G401 (cell line): ENCODE results near the gene RASGRP1. TPM values are rescaled to one million over a fixed set of nuclear protein-coding genes. Genes with fewer than 3 reads are reported as not detected.
A peak's percentile ranks its signal among the peaks of the same experiment; 100 is the strongest.

Experiments used
- DNase-seq: peaks from one replicate; pipeline ENCODE4 v3.0.0-alpha.2; 2015; ENCODE audit warnings: low spot score
- in situ Hi-C: cut with HindIII; loops from 2 replicates; pipeline ENCODE4 v1.10.0; 2016; ENCODE audit warnings: low sequenced_read_pairs, mixed read lengths
- total RNA-seq: library from RNA; depleted of rRNA; stranded (reverse); fragments of >200 nt; shearing (Covaris generic); gene quantifications from 2 replicates; pipeline ENCODE4 v1.2.3, GENCODE V29; 2014

Gene RASGRP1
- total RNA-seq, 1 experiment from 2014 or later: not detected

DNA sequence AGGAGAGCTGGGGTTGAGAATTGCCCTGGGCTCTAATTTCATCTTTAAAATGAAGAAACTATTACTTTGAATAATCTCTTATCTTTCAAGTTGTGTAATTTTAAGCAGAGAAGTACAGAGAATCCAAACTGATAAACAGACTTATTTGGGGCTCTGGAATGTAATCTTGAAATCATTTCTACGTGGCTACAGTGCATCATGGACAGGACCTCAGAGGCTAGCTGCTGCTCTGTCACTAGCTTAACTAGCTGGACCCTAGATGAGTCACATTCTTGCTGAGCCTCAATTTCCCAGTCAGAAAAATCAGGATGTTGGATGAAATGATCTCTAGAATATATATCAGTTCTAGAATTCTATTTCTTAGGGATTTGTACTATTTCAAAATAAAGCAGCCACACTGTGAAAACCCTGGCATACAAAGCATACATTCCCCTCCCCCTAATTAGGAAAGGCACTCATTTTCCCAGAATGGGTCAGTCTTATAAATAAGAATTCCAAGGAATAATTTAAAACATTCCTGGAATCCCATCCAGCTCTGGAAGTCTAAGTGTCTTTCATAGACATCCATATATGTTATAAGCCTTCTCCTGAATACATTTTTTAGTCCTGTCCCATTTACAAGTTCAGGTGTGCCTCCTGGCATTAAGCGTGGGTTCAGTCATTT, 47.2 kb downstream of the RASGRP1 start:
- in situ Hi-C loops: no loop called here
- DNase-seq: no peak

DNA sequence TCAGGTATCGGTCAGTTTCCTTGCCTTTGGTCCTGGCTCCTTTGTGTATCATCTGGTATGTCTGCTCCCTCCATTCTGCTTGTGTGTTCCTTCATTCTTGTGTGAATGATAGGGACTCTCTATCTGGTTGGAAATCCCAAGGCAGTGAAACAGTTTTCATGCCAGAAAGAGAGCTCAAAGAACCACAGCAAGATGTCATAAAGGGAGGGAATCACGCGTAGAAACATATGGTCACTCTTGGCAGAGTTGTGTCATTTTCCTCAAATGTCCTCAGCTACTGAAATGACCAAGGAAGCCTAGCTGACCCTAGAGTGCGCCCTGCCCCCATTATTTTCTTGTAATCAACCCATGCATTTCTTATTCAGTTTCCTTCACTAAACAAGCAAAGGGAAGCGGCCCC, 48.0 kb downstream of the RASGRP1 start:
- in situ Hi-C loops: no loop called here
- DNase-seq: peak; percentile 85

- peak; percentile 93 for DNase-seq
- in situ Hi-C loops: no loop called here
These were observed 50.0 kb downstream of the RASGRP1 start for GRCh38 chr15:38514601-38515000.

GRCh38 chr15:38512901-38513300, 51.7 kb downstream of the RASGRP1 start:
- in situ Hi-C loops: no loop called here
- peak; percentile 58 for DNase-seq

DNA sequence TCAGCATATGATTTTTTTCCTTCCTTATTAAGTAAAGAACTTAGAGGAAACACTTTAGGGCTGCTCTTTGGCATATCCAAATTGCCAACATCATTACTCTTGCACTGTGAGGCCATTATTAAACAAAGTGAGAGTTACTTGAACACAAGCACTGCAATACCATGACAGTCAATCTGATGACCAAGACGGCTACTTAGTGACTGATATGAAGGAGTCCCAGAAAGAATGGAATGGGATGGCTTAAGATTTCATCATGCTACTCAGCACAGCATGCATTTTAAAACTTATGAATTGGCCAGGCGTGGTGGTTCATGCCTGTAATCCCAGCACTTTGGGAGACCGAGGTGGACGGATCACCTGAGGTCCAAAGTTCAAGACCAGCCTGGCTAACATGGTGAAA, 55.5 kb downstream of the RASGRP1 start:
- no peak for DNase-seq
- in situ Hi-C loops: no loop called here

DNA sequence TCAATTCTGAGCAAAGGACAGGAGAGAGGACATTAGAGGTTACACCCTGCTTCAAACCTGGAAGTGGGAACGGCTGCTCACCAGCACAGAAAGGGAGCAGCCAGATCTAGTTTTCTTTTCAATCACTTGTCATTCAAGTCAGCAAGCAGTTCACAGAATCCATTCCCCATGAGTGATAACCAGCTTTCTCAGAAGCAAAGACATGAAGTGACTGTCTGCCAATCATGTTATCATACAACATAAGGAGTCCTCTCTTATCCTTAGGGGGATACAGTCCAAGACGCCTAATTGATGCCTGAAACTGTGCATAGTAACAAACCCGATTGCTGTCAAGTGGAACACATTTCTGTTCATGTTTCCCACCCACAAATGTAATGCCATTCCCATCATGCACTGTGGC, 56.0 kb downstream of the RASGRP1 start:
- no peak for DNase-seq
- in situ Hi-C loops: no loop called here

DNA sequence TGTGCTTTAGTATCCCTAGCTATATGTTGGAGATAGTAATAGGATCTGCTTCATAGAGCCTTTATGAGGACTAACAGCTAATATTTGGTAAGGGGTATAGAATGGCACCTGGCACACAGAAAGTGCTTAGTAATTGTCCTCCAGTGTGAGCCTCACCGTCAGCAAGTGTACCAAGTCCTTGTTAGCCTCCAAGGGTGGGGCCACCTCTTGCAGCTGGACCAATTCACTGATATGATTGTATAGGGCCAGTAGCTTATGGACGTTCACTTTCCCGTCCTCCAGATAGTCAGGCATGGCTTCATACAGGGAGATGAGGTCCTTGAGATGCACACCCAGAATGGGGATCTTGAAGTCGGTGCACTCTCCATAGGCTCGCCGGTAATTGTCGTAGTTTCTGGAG, 57.0 kb downstream of the RASGRP1 start:
- no peak for DNase-seq
- in situ Hi-C loops: no loop called here

DNA sequence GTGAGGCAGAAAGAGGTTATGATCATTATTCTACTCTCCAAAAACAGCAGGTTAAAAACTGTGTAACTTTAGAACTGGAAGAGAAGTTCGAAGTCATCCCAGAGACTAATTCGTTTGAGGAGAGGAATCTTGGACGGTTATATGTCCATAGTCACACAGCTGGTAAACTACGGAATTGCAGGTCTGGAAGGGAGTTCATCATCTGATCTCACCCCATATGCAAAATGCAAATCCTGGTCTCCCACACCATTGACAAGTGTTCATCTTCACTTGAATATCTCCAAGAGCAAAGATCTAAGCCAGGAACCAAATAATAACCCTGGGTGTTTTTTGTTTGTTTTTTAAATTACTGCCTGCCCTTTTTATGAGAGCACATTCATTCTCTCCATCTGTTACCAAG, 57.6 kb downstream of the RASGRP1 start:
- in situ Hi-C loops: no loop called here
- DNase-seq: no peak

- in situ Hi-C loops: no loop called here
- DNase-seq: no peak
These were observed 59.7 kb downstream of the RASGRP1 start for GRCh38 chr15:38504680-38505467.

GRCh38 chr15:38503496-38503895, 61.1 kb downstream of the RASGRP1 start:
- DNase-seq: no peak
- in situ Hi-C loops: no loop called here

- no peak for DNase-seq
- in situ Hi-C loops: no loop called here
These were observed 65.0 kb downstream of the RASGRP1 start for GRCh38 chr15:38499651-38500050.

DNA sequence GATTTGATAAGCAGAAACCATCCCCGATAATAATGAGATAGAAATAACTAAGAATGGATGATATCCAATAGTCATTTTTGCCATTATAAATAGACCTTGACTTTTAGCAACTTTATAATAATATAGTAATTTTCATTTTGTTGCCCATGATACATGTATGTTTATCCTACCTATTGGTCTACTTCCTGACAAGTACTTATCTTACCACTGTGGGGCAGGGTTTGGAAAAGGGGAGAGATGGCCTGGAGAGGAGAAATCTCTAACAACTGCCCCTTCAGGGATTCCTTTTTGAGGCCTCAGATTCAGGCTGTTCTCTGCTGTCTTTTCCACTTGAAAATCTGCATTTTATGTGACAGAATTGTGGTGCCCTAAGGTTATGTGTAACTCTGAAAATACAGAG, 68.5 kb downstream of the RASGRP1 start:
- no peak for DNase-seq
- in situ Hi-C loops: no loop called here

DNA sequence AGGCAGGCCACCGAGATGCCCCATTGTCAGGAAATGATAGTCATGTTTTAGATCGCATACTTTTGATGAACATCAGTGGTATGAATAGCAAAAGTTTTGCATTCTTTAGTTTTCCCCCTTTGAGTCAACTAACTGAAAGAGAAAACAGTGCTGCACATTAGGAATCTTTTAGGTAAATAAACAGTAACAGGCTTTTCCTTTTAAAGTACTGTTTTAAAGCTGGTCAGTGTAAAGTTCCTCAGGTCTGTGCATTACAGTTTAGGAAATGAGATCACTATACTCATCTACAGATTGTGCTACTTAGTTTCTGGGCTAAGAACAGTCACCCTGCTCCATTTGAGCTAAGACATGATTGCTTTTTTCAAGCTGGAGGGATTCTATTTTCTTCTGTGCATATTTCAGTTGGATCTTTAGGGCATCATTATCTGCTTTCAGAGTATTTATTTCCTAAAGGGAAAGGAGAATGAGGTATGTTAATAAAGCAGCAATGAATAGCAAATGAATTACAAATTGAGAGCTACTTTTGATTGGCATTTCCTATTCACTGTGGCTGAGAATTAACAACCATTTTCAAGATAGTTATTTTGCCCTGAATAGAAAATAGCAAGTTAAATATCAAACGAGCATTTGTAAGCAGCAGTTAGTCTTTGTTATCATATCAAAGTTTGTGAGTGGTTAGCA, 74.2 kb downstream of the RASGRP1 start:
- no peak for DNase-seq
- in situ Hi-C loops: no loop called here

GRCh38 chr15:38487378-38487777, 77.2 kb downstream of the RASGRP1 start:
- in situ Hi-C loops: no loop called here
- no peak for DNase-seq

GRCh38 chr15:38486936-38487335, 77.7 kb downstream of the RASGRP1 start:
- in situ Hi-C loops: no loop called here
- DNase-seq: no peak

GRCh38 chr15:38482572-38482971, 82.0 kb downstream of the RASGRP1 start:
- in situ Hi-C loops: no loop called here
- no peak for DNase-seq

DNA sequence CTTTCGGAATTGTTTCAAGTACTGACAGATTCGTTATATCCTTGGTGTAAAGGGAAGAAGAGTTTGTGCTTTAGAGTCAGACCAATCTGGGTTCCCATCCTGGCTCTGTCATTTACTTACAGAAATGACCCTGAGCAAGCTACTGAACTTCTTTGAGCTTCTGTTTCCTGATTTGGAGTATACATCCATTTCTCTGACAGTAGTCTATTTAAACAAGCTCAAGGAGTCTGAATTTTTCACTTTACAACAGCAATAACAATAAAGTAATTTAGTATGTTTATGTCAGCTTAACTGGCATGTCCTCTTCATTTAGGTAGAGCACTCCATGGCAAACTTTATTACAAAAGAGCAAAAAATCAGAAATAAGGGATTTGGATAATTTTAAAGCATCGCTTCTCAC, 82.9 kb downstream of the RASGRP1 start:
- in situ Hi-C loops: no loop called here
- no peak for DNase-seq

DNA sequence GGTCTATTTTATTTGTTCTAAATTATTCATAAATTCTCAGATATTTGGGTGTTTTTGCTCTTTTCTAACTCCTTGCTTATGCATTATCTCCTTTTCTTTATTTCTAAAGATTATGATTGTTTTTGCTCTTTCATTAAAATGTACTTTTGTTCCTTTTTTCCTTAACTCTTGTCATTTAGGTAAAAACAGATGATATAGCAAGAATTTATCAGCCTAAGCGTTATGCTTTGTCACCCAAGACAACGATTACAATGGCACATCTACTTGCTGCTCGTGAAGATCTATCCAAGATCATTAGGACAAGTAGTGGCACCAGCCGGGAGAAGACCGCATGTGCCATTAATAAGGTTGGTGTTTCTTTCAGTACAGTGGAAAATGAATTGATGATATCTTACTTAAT, 83.5 kb downstream of the RASGRP1 start:
- no peak for DNase-seq
- in situ Hi-C loops: no loop called here

- DNase-seq: no peak
- in situ Hi-C loops: no loop called here
These were observed 84.9 kb downstream of the RASGRP1 start for GRCh38 chr15:38479756-38480155.

- in situ Hi-C loops: no loop called here
- DNase-seq: no peak
These were observed 85.3 kb downstream of the RASGRP1 start for GRCh38 chr15:38479266-38479665.
